Vagina (tissue), 2 donors: ENCODE results near the gene AMT. TPM values are rescaled to one million over a fixed set of nuclear protein-coding genes. Genes with fewer than 3 reads are reported as not detected.
"Not testable (repeated sequence)": the region's sequence is repeated elsewhere in the genome, so short reads cannot be mapped to it uniquely, and the experiment has no call there.

ENCODE experiments used
- DNase-seq, 2 donors: peaks; one replicate each; pipeline ENCODE4 v3.0.0-alpha.2; 2017; ENCODE audit errors: extremely low spot score in 2 of 2
- H3K27ac ChIP-seq: fragments of 200-600 bp; sonication (generic); one replicate; pipeline ENCODE4 v1.5.1; 2019
- H3K27me3 ChIP-seq: fragments of 200-600 bp; sonication (generic); one replicate; pipeline ENCODE4 v1.5.1; 2019
- H3K36me3 ChIP-seq, 2 donors: fragments of 200-600 bp; sonication (generic); one replicate each; pipeline ENCODE4 v1.5.1; 2017 to 2019
- H3K4me1 ChIP-seq: fragments of 200-600 bp; sonication (generic); one replicate; pipeline ENCODE4 v1.5.1; 2019
- H3K4me3 ChIP-seq, 2 donors: fragments of 200-600 bp; sonication (generic); 1 replicate in 1 of 2; 2 replicates in 1 of 2; pipeline ENCODE4 v1.5.1; 2016 to 2019
- H3K9me3 ChIP-seq: fragments of 200-600 bp; sonication (generic); one replicate; pipeline ENCODE4 v1.5.1; 2019
- CTCF ChIP-seq, 3 experiments: fragments of 450-650 bp in 2 of 3; fragments of 200-600 bp in 1 of 3; sonication (generic) in 1 of 3; IDR thresholded peaks; one replicate each; pipeline ENCODE4 v1.5.1; 2017 to 2019; ENCODE audit warnings: antibody characterized with exemption in 3 of 3, mild to moderate bottlenecking in 2 of 3, moderate library complexity in 2 of 3
- POLR2A ChIP-seq, 2 donors: fragments of 450-650 bp; IDR thresholded peaks; one replicate each; pipeline ENCODE4 v1.6.1; 2017; ENCODE audit warnings: antibody characterized with exemption in 2 of 2, mild to moderate bottlenecking in 2 of 2, moderate library complexity in 2 of 2
- POLR2AphosphoS5 ChIP-seq, 2 donors: sonication (generic); formaldehyde crosslinking; IDR thresholded peaks; one replicate each; pipeline ENCODE4 v1.9.0; 2017; ENCODE audit warnings: antibody characterized with exemption in 2 of 2, mild to moderate bottlenecking in 2 of 2, low read depth in 1 of 2; ENCODE audit not compliant: insufficient read depth in 1 of 2
- intact Hi-C: fragments of 100-400 bp; cut with DNase I; formaldehyde crosslinking; loops from one replicate; pipeline ENCODE4 v1.15.1; 2023
- total RNA-seq: library from RNA; depleted of rRNA; stranded (reverse); fragments of >200 nt; gene quantifications from one replicate; pipeline ENCODE4 v1.2.3, GENCODE V29; 2016

The AMT gene
- total RNA-seq, 1 donor from 2014 or later, result 6.1 TPM

GRCh38 chr3:49401766-49402165, 20.5 kb downstream of the AMT start:
- no peaks in the 10 kb centered on the region for H3K9me3 ChIP-seq
- no peak for TF ChIP-seq CTCF (IDR thresholded peaks at IDR 0.05)
- no peak for TF ChIP-seq POLR2AphosphoS5 (IDR thresholded peaks at IDR 0.05; ENCODE audit: insufficient read depth in 1 of 2, low read depth in 1 of 2)
- TF ChIP-seq POLR2A (IDR thresholded peaks at IDR 0.05), result no peak
- intact Hi-C loops, result no loop called here
- no peak overlapping the region for H3K4me3 ChIP-seq
- H3K36me3 ChIP-seq, result peaks cover 0 to 9% of the 10 kb centered on the region in 2 donors
- H3K27ac ChIP-seq, result no peak overlapping the region
- no peak for DNase-seq
- H3K4me1 ChIP-seq, result peaks cover 56% of the 10 kb centered on the region
- H3K27me3 ChIP-seq, result no peaks in the 10 kb centered on the region

GRCh38 chr3:49399461-49399860, 22.8 kb downstream of the AMT start:
- Histone ChIP-seq H3K36me3 (peaks cover 0 to 9% of the 10 kb centered on the region in 2 donors), H3K9me3 (no peaks in the 10 kb centered on the region), H3K27me3 (no peaks in the 10 kb centered on the region), H3K4me3 (no peak overlapping the region), H3K4me1 (peaks cover 56% of the 10 kb centered on the region), H3K27ac (no peak overlapping the region)
- DNase-seq, result no peak
- TF ChIP-seq POLR2A (IDR thresholded peaks at IDR 0.05) (no peak), POLR2AphosphoS5 (IDR thresholded peaks at IDR 0.05; ENCODE audit: insufficient read depth in 1 of 2, low read depth in 1 of 2) (no peak), CTCF (IDR thresholded peaks at IDR 0.05) (no peak)
- intact Hi-C loops, result no loop called here

GRCh38 chr3:49397470-49397869, 24.8 kb downstream of the AMT start:
- TF ChIP-seq POLR2A (IDR thresholded peaks at IDR 0.05) (no peak), CTCF (IDR thresholded peaks at IDR 0.05) (no peak), POLR2AphosphoS5 (IDR thresholded peaks at IDR 0.05; ENCODE audit: insufficient read depth in 1 of 2, low read depth in 1 of 2) (peak in 1 of 2 donors; percentile 61)
- intact Hi-C loops, result no loop called here

GRCh38 chr3:49391310-49391709, 31.0 kb downstream of the AMT start:
- H3K27me3 ChIP-seq, H3K36me3 ChIP-seq, H3K9me3 ChIP-seq, H3K4me3 ChIP-seq, intact Hi-C loops, H3K27ac ChIP-seq, DNase-seq: not testable (repeated sequence)
- H3K4me1 ChIP-seq, result peaks cover 69% of the 10 kb centered on the region

More at GRCh38 chr3:49397470-49397869, 24.8 kb downstream of the AMT start:
- Histone ChIP-seq H3K9me3 (no peaks in the 10 kb centered on the region), H3K27ac (no peak overlapping the region), H3K4me1 (peaks cover 62% of the 10 kb centered on the region), H3K27me3 (no peaks in the 10 kb centered on the region), H3K4me3 (no peak overlapping the region), H3K36me3 (no peaks in the 10 kb centered on the region)
- DNase-seq, result no peak

- no peaks in the 10 kb centered on the region for H3K27me3 ChIP-seq
- H3K27ac ChIP-seq, result no peak overlapping the region
- no peaks in the 10 kb centered on the region for H3K9me3 ChIP-seq
- intact Hi-C loops, result no loop called here
- no peak for DNase-seq
- no peaks in the 10 kb centered on the region for H3K36me3 ChIP-seq
- H3K4me1 ChIP-seq, result peaks cover 74% of the 10 kb centered on the region
- no peak for TF ChIP-seq POLR2AphosphoS5 (IDR thresholded peaks at IDR 0.05; ENCODE audit: insufficient read depth in 1 of 2, low read depth in 1 of 2)
- no peak for TF ChIP-seq POLR2A (IDR thresholded peaks at IDR 0.05)
- TF ChIP-seq CTCF (IDR thresholded peaks at IDR 0.05), result no peak
- H3K4me3 ChIP-seq, result no peak overlapping the region
Observed at GRCh38 chr3:49389297-49389696, 33.0 kb downstream of the AMT start.
